Upper lobe of left lung (tissue), 4 donors: ENCODE measurements around the gene SEC16A.

Experiments used
- POLR2AphosphoS5 ChIP-seq, 2 donors: sonication (generic); formaldehyde crosslinking; IDR thresholded peaks; one replicate each; pipeline ENCODE4 v1.5.1; 2017; ENCODE audit warnings: antibody characterized with exemption in 2 of 2
- TF ChIP-seq, protein P1 (sequence below), 6 experiments: fragments of 450-650 bp in 4 of 6; fragments of 200-600 bp in 2 of 6; sonication (generic) in 2 of 6; IDR thresholded peaks; one replicate each; pipeline ENCODE4 v1.5.1; 2016 to 2019; ENCODE audit warnings: antibody characterized with exemption in 6 of 6

DNA sequence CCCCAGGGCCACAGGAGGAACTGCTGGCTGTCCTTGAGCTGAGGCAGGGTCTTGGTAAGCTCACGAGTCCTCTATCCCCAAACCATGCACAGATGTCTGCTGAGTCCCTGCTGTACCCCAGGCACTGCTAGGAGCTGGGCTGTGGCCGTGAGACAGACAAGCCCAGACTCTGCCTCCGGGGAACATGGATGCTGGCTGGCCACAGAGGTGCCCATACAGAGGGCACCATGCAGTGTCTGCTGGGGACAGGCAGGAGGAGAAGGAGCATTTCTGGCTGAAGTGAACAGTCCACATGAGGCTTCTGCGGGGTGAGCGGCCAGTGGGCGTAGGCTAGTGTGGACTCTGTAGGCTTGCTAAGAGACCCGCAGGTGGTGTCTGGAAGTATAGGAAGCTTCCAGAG, 4.8 kb upstream of the SEC16A start:
- TF ChIP-seq, protein P1, sequence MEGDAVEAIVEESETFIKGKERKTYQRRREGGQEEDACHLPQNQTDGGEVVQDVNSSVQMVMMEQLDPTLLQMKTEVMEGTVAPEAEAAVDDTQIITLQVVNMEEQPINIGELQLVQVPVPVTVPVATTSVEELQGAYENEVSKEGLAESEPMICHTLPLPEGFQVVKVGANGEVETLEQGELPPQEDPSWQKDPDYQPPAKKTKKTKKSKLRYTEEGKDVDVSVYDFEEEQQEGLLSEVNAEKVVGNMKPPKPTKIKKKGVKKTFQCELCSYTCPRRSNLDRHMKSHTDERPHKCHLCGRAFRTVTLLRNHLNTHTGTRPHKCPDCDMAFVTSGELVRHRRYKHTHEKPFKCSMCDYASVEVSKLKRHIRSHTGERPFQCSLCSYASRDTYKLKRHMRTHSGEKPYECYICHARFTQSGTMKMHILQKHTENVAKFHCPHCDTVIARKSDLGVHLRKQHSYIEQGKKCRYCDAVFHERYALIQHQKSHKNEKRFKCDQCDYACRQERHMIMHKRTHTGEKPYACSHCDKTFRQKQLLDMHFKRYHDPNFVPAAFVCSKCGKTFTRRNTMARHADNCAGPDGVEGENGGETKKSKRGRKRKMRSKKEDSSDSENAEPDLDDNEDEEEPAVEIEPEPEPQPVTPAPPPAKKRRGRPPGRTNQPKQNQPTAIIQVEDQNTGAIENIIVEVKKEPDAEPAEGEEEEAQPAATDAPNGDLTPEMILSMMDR (IDR thresholded peaks at IDR 0.05) = no peak
- TF ChIP-seq POLR2AphosphoS5 (IDR thresholded peaks at IDR 0.05) = no peak
